GM13976 (cell line): Measurements from ENCODE around the gene PLEK.

ENCODE experiments used
- DNase-seq: peaks from one replicate; pipeline ENCODE4 v3.0.0; 2012; ENCODE audit warnings: low spot score
- CTCF ChIP-seq: IDR thresholded peaks from 2 replicates; pipeline ENCODE4 v1.5.1; 2012; ENCODE audit warnings: borderline replicate concordance, mild to moderate bottlenecking; ENCODE audit not compliant: insufficient read depth; ENCODE audit errors: extremely low read depth, missing control alignments, control extremely low read depth
- in situ Hi-C: fragments of 300-500 bp; cut with MboI; formaldehyde crosslinking; loops from one replicate; pipeline ENCODE4 v1.12.0; 2022; ENCODE audit warnings: low sequenced_read_pairs, mixed read lengths, inconsistent platforms; ENCODE audit not compliant: unreplicated experiment

The PLEK gene

GRCh38 chr2:68387408-68388350, 22.6 kb downstream of the PLEK start:
- peak; percentile 54 for DNase-seq

GRCh38 chr2:68388358-68388757, 23.3 kb downstream of the PLEK start:
- no peak for TF ChIP-seq CTCF
- DNase-seq: peak; percentile 21
- in situ Hi-C loops: no loop called here

More at GRCh38 chr2:68387408-68388350, 22.6 kb downstream of the PLEK start:
- TF ChIP-seq CTCF: no peak
- in situ Hi-C loops: no loop called here

GRCh38 chr2:68388772-68389171, 23.7 kb downstream of the PLEK start:
- no peak for DNase-seq
- TF ChIP-seq CTCF: no peak
- in situ Hi-C loops: no loop called here

GRCh38 chr2:68390114-68390513, 25.0 kb downstream of the PLEK start:
- DNase-seq: no peak
- no peak for TF ChIP-seq CTCF
- in situ Hi-C loops: no loop called here

- DNase-seq: no peak
- in situ Hi-C loops: no loop called here
- TF ChIP-seq CTCF: no peak
Observed at GRCh38 chr2:68390586-68390985, 25.5 kb downstream of the PLEK start.

GRCh38 chr2:68391099-68391498, 26.0 kb downstream of the PLEK start:
- TF ChIP-seq CTCF: no peak
- in situ Hi-C loops: no loop called here
- no peak for DNase-seq
